ENCODE results near the gene SHROOM3. TPM values are rescaled to one million over a fixed set of nuclear protein-coding genes. Genes with fewer than 3 reads are reported as not detected.

The SHROOM3 gene
- total RNA-seq, 2 donors from 2014 or later = not detected

GRCh38 chr4:76589402-76589801 is 154.4 kb downstream of the SHROOM3 start:
- Mint-ChIP-seq H3K36me3 (ENCODE audit: low read depth) (no peaks in the 10 kb centered on the region), H3K27me3 (peaks cover 53% of the 10 kb centered on the region), H3K9me3 (no peaks in the 10 kb centered on the region), H3K4me3 (no peak overlapping the region), H3K27ac (no peak overlapping the region), H3K4me1 (no peaks in the 10 kb centered on the region)
- no peak for ATAC-seq (replicated peaks)

- no peaks in the 10 kb centered on the region for H3K4me1 Mint-ChIP-seq
- H3K36me3 Mint-ChIP-seq (ENCODE audit: low read depth) = no peaks in the 10 kb centered on the region
- no peaks in the 10 kb centered on the region for H3K9me3 Mint-ChIP-seq
- peaks cover 47% of the 10 kb centered on the region for H3K27me3 Mint-ChIP-seq
- H3K27ac Mint-ChIP-seq = no peak overlapping the region
- H3K4me3 Mint-ChIP-seq = no peak overlapping the region
- no peak for ATAC-seq (replicated peaks)
These were observed 155.1 kb downstream of the SHROOM3 start for GRCh38 chr4:76589872-76590797.

GRCh38 chr4:76590798-76591281 is 155.8 kb downstream of the SHROOM3 start:
- H3K9me3 Mint-ChIP-seq = no peaks in the 10 kb centered on the region
- H3K27ac Mint-ChIP-seq = no peak overlapping the region
- ATAC-seq (replicated peaks) = no peak
- H3K4me3 Mint-ChIP-seq = no peak overlapping the region
- H3K36me3 Mint-ChIP-seq (ENCODE audit: low read depth) = no peaks in the 10 kb centered on the region
- peaks cover 40% of the 10 kb centered on the region for H3K27me3 Mint-ChIP-seq
- H3K4me1 Mint-ChIP-seq = no peaks in the 10 kb centered on the region

GRCh38 chr4:76591992-76592391 is 157.0 kb downstream of the SHROOM3 start:
- H3K27ac Mint-ChIP-seq = no peak overlapping the region
- no peaks in the 10 kb centered on the region for H3K9me3 Mint-ChIP-seq
- no peaks in the 10 kb centered on the region for H3K36me3 Mint-ChIP-seq (ENCODE audit: low read depth)
- ATAC-seq (replicated peaks) = no peak
- peaks cover 36% of the 10 kb centered on the region for H3K27me3 Mint-ChIP-seq
- no peaks in the 10 kb centered on the region for H3K4me1 Mint-ChIP-seq
- no peak overlapping the region for H3K4me3 Mint-ChIP-seq

- no peak overlapping the region for H3K4me3 Mint-ChIP-seq
- H3K27me3 Mint-ChIP-seq = peaks cover 32% of the 10 kb centered on the region
- ATAC-seq (replicated peaks) = no peak
- H3K9me3 Mint-ChIP-seq = no peaks in the 10 kb centered on the region
- no peaks in the 10 kb centered on the region for H3K4me1 Mint-ChIP-seq
- no peak overlapping the region for H3K27ac Mint-ChIP-seq
- no peaks in the 10 kb centered on the region for H3K36me3 Mint-ChIP-seq (ENCODE audit: low read depth)
These were observed 157.4 kb downstream of the SHROOM3 start for GRCh38 chr4:76592460-76592859.

GRCh38 chr4:76594173-76594572 is 159.1 kb downstream of the SHROOM3 start:
- Mint-ChIP-seq H3K4me3 (no peak overlapping the region), H3K36me3 (ENCODE audit: low read depth) (no peaks in the 10 kb centered on the region), H3K27ac (no peak overlapping the region), H3K9me3 (no peaks in the 10 kb centered on the region), H3K4me1 (no peaks in the 10 kb centered on the region), H3K27me3 (peaks cover 27% of the 10 kb centered on the region)
- ATAC-seq (replicated peaks) = no peak

- Mint-ChIP-seq H3K9me3 (no peaks in the 10 kb centered on the region), H3K4me1 (no peaks in the 10 kb centered on the region), H3K27ac (no peak overlapping the region), H3K36me3 (ENCODE audit: low read depth) (no peaks in the 10 kb centered on the region), H3K4me3 (no peak overlapping the region), H3K27me3 (peaks cover 23% of the 10 kb centered on the region)
- ATAC-seq (replicated peaks) = no peak
These were observed 160.4 kb downstream of the SHROOM3 start for GRCh38 chr4:76595435-76595834.

- Mint-ChIP-seq H3K4me3 (no peak overlapping the region), H3K36me3 (ENCODE audit: low read depth) (no peaks in the 10 kb centered on the region), H3K27ac (no peak overlapping the region), H3K9me3 (no peaks in the 10 kb centered on the region), H3K27me3 (peaks cover 16% of the 10 kb centered on the region), H3K4me1 (no peaks in the 10 kb centered on the region)
- ATAC-seq (replicated peaks) = no peak
These were observed 161.7 kb downstream of the SHROOM3 start for GRCh38 chr4:76596713-76597112.

- H3K36me3 Mint-ChIP-seq (ENCODE audit: low read depth) = no peaks in the 10 kb centered on the region
- H3K4me1 Mint-ChIP-seq = no peaks in the 10 kb centered on the region
- H3K27me3 Mint-ChIP-seq = peaks cover 12% of the 10 kb centered on the region
- H3K4me3 Mint-ChIP-seq = no peak overlapping the region
- no peak for ATAC-seq (replicated peaks)
- no peaks in the 10 kb centered on the region for H3K9me3 Mint-ChIP-seq
- no peak overlapping the region for H3K27ac Mint-ChIP-seq
These were observed 162.5 kb downstream of the SHROOM3 start for GRCh38 chr4:76597423-76597979.

GRCh38 chr4:76600447-76600846 is 165.4 kb downstream of the SHROOM3 start:
- H3K4me1 Mint-ChIP-seq = no peaks in the 10 kb centered on the region
- no peaks in the 10 kb centered on the region for H3K9me3 Mint-ChIP-seq
- peaks cover 9% of the 10 kb centered on the region for H3K27me3 Mint-ChIP-seq
- ATAC-seq (replicated peaks) = no peak
- no peaks in the 10 kb centered on the region for H3K36me3 Mint-ChIP-seq (ENCODE audit: low read depth)
- no peak overlapping the region for H3K4me3 Mint-ChIP-seq
- no peak overlapping the region for H3K27ac Mint-ChIP-seq

- Mint-ChIP-seq H3K4me1 (no peaks in the 10 kb centered on the region), H3K4me3 (no peak overlapping the region), H3K27me3 (peaks cover 9% of the 10 kb centered on the region), H3K36me3 (ENCODE audit: low read depth) (no peaks in the 10 kb centered on the region), H3K9me3 (no peaks in the 10 kb centered on the region), H3K27ac (no peak overlapping the region)
- ATAC-seq (replicated peaks) = no peak
These were observed 166.8 kb downstream of the SHROOM3 start for GRCh38 chr4:76601791-76602190.

GRCh38 chr4:76605099-76605563 is 170.1 kb downstream of the SHROOM3 start:
- no peak overlapping the region for H3K4me3 Mint-ChIP-seq
- H3K9me3 Mint-ChIP-seq = no peaks in the 10 kb centered on the region
- H3K4me1 Mint-ChIP-seq = no peaks in the 10 kb centered on the region
- H3K27ac Mint-ChIP-seq = no peak overlapping the region
- no peak for ATAC-seq (replicated peaks)
- H3K36me3 Mint-ChIP-seq (ENCODE audit: low read depth) = no peaks in the 10 kb centered on the region
- no peaks in the 10 kb centered on the region for H3K27me3 Mint-ChIP-seq

- Mint-ChIP-seq H3K4me1 (no peaks in the 10 kb centered on the region), H3K27me3 (peaks cover under 1% of the 10 kb centered on the region), H3K9me3 (no peaks in the 10 kb centered on the region), H3K36me3 (ENCODE audit: low read depth) (no peaks in the 10 kb centered on the region), H3K27ac (no peak overlapping the region), H3K4me3 (no peak overlapping the region)
- ATAC-seq (replicated peaks) = no peak
These were observed 171.7 kb downstream of the SHROOM3 start for GRCh38 chr4:76606645-76607265.

GRCh38 chr4:76607266-76607799 is 172.3 kb downstream of the SHROOM3 start:
- no peak overlapping the region for H3K27ac Mint-ChIP-seq
- no peaks in the 10 kb centered on the region for H3K36me3 Mint-ChIP-seq (ENCODE audit: low read depth)
- H3K4me1 Mint-ChIP-seq = no peaks in the 10 kb centered on the region
- no peak overlapping the region for H3K4me3 Mint-ChIP-seq
- H3K27me3 Mint-ChIP-seq = peaks cover 3% of the 10 kb centered on the region
- H3K9me3 Mint-ChIP-seq = no peaks in the 10 kb centered on the region
- no peak for ATAC-seq (replicated peaks)
